ENCODE results near the gene MAN2B2. TPM values are rescaled to one million over a fixed set of nuclear protein-coding genes. Genes with fewer than 3 reads are reported as not detected.

MAN2B2 gene
- total RNA-seq, 3 donors from 2014 or later = 18.7 to 49.8 (median 19.6) TPM

DNA sequence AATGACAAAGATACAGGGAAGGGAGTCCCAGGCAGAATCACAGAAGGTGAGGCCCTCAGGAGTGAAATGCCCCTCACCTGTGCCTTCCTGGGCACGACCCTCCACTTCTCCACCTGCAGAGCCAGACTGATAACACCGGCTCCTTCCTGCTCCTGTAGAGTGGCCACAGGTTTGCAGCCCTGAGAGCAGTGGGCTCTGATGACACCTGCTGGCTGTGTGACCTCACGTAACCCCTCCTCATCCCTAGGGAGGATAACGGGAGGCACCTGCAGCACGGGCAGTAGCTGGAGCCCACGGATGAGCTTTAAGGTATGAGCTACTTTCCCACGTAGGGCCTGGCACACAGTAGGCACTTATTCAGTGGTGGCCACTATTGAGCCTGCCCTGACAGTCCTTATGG, 25.5 kb upstream of the MAN2B2 start:
- intact Hi-C loops (cut with DNase I; ENCODE audit: low total_unique reads) = loop anchor here (5.0 kb wide), 1 partner anchor 1607 kb away; no protein-coding TSS in a partner anchor
- Histone ChIP-seq H3K4me3 (no peak overlapping the region), H3K27me3 (peaks cover 0 to 46% of the 10 kb centered on the region in 2 donors), H3K36me3 (no peaks in the 10 kb centered on the region), H3K27ac (no peak overlapping the region), H3K9me3 (peaks cover 6 to 9% of the 10 kb centered on the region in 2 donors), H3K4me1 (no peaks in the 10 kb centered on the region)
- DNase-seq (ENCODE audit: low spot score in 2 of 2) = no peak
- TF ChIP-seq, protein P1, sequence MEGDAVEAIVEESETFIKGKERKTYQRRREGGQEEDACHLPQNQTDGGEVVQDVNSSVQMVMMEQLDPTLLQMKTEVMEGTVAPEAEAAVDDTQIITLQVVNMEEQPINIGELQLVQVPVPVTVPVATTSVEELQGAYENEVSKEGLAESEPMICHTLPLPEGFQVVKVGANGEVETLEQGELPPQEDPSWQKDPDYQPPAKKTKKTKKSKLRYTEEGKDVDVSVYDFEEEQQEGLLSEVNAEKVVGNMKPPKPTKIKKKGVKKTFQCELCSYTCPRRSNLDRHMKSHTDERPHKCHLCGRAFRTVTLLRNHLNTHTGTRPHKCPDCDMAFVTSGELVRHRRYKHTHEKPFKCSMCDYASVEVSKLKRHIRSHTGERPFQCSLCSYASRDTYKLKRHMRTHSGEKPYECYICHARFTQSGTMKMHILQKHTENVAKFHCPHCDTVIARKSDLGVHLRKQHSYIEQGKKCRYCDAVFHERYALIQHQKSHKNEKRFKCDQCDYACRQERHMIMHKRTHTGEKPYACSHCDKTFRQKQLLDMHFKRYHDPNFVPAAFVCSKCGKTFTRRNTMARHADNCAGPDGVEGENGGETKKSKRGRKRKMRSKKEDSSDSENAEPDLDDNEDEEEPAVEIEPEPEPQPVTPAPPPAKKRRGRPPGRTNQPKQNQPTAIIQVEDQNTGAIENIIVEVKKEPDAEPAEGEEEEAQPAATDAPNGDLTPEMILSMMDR (IDR thresholded peaks at IDR 0.05) = no peak
- no peak for TF ChIP-seq POLR2AphosphoS5 (IDR thresholded peaks at IDR 0.05)
- TF ChIP-seq POLR2A (IDR thresholded peaks at IDR 0.05) = no peak

DNA sequence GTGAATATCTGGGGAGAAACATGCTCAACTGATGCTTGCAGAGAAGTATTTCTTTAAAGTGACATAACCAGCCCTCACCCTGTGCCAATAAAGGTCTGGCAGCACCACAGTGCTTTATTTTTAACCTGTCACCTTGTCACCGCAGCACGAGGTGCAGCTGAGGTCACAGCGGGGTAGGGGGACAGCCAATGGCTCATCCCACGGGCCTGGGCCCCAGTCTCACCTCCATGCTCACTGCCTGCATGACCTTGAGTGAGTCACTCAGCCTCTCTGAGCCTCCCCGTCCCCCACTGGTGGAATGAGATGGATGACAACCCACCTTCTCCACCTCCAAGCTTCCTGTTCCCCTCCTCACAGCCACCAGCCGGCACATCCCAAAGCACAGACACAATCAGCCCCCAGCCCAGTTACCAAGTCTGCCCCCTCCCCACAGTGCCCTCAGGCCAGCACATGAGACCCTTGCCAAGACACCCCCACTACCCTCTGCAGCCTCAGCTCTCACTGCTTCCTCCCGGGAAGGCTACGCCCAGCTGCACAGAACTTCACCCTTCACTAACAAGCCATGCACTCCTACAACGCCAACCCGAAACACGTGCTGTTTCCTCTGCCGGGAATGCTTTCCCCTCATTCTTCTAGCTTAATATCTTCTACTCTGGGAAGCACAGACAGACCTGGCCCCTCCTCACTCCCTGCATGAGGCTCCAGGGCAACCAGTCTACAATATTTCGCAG, 24.9 kb upstream of the MAN2B2 start:
- H3K36me3 ChIP-seq = no peaks in the 10 kb centered on the region
- no peak for DNase-seq (ENCODE audit: low spot score in 2 of 2)
- H3K4me3 ChIP-seq = no peak overlapping the region
- H3K27ac ChIP-seq = no peak overlapping the region
- H3K9me3 ChIP-seq = peaks cover 6 to 9% of the 10 kb centered on the region in 2 donors
- H3K27me3 ChIP-seq = peaks cover 0 to 46% of the 10 kb centered on the region in 2 donors
- intact Hi-C loops (cut with DNase I; ENCODE audit: low total_unique reads) = loop anchor here (5.0 kb wide), 1 partner anchor 1608 kb away; no protein-coding TSS in a partner anchor
- H3K4me1 ChIP-seq = no peaks in the 10 kb centered on the region
- TF ChIP-seq POLR2AphosphoS5 (IDR thresholded peaks at IDR 0.05) (no peak), POLR2A (IDR thresholded peaks at IDR 0.05) (no peak)
- TF ChIP-seq, protein P1 (IDR thresholded peaks at IDR 0.05) = no peak

DNA sequence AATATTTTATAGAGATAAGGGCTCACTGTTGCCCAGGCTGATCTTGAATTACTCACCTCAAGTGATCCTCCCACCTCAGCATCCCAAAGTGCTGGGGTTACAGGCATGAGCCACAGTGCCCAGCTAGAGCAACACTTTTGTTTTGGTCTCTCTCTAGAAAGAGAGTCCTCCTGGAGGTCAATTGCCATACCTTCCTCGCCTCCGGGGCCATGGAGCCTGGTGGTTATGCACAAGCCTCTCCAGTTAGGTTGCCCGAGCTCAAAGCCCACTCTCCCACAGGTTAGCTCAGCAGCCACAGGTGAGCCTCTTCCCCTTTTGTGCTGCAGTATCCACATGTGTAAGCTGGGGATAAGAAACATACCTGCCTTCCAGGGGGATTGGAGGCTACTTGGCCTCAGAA, 24.2 kb upstream of the MAN2B2 start:
- intact Hi-C loops (cut with DNase I; ENCODE audit: low total_unique reads) = no loop called here
- no peak for DNase-seq (ENCODE audit: low spot score in 2 of 2)
- Histone ChIP-seq H3K27me3 (peaks cover 0 to 46% of the 10 kb centered on the region in 2 donors), H3K4me3 (no peak overlapping the region), H3K36me3 (no peaks in the 10 kb centered on the region), H3K9me3 (peaks cover 6 to 9% of the 10 kb centered on the region in 2 donors), H3K27ac (no peak overlapping the region), H3K4me1 (no peaks in the 10 kb centered on the region)
- TF ChIP-seq POLR2AphosphoS5 (IDR thresholded peaks at IDR 0.05) = no peak
- TF ChIP-seq, protein P1 (IDR thresholded peaks at IDR 0.05) = no peak
- TF ChIP-seq POLR2A (IDR thresholded peaks at IDR 0.05) = no peak

DNA sequence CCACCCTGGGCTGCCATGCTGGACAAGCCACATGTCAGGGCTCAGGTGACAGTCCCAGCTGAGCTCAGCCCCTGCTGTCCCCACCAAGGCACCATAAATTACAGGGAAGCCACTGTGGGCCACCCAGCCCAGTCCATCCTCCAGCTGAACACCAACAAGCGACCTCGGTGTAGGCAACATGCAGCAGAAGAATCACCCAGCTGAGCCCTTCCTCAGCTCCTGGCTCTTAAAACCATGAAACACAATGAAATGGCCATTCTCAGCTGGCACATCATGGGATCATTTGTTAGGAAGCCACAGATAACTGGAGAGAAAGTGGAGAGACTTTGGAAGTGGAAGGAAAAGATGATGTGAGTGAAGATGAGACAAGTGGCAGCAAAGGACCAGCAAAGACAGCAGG, 23.3 kb upstream of the MAN2B2 start:
- TF ChIP-seq POLR2AphosphoS5 (IDR thresholded peaks at IDR 0.05) (no peak), POLR2A (IDR thresholded peaks at IDR 0.05) (no peak)
- TF ChIP-seq, protein P1 (IDR thresholded peaks at IDR 0.05) = no peak
- Histone ChIP-seq H3K4me3 (no peak overlapping the region), H3K27me3 (peaks cover 0 to 48% of the 10 kb centered on the region in 2 donors), H3K4me1 (no peaks in the 10 kb centered on the region), H3K27ac (no peak overlapping the region), H3K9me3 (peaks cover 6 to 9% of the 10 kb centered on the region in 2 donors), H3K36me3 (no peaks in the 10 kb centered on the region)
- DNase-seq (ENCODE audit: low spot score in 2 of 2) = no peak
- intact Hi-C loops (cut with DNase I; ENCODE audit: low total_unique reads) = no loop called here

DNA sequence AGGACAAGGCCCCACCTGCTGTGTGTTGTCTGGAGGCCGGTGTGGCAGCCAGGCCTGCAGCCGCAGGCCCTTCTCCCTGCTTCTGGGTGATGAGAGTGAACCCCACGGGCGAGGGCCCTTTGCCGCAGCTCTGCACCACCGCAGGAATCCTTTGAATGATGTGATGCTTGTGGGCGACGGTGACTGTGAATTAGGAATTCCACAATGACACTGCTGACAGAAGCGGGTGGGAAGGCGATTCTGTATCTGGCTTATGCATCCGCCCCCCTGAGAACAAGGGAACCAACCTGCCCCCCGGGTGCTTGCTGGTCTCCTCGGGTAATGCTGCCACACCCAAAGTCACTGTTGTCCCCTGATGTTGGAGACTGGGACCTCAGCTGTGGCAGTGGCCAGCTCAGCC, 19.5 kb upstream of the MAN2B2 start:
- H3K27me3 ChIP-seq = peaks cover 0 to 40% of the 10 kb centered on the region in 2 donors
- H3K9me3 ChIP-seq = peaks cover 6 to 9% of the 10 kb centered on the region in 2 donors
- H3K27ac ChIP-seq = no peak overlapping the region
- TF ChIP-seq POLR2A (IDR thresholded peaks at IDR 0.05) (no peak), POLR2AphosphoS5 (IDR thresholded peaks at IDR 0.05) (no peak)
- TF ChIP-seq, protein P1 (IDR thresholded peaks at IDR 0.05) = no peak
- H3K4me1 ChIP-seq = no peaks in the 10 kb centered on the region
- H3K4me3 ChIP-seq = no peak overlapping the region
- intact Hi-C loops (cut with DNase I; ENCODE audit: low total_unique reads) = no loop called here
- DNase-seq (ENCODE audit: low spot score in 2 of 2) = no peak
- H3K36me3 ChIP-seq = no peaks in the 10 kb centered on the region

Measured in breast epithelium (tissue), 4 donors.